Epithelial cell of prostate (primary cell): ENCODE data around the gene HDAC4.
A peak's percentile ranks its signal among the peaks of the same experiment; 100 is the strongest.
"Not testable (repeated sequence)": the region's sequence is repeated elsewhere in the genome, so short reads cannot be mapped to it uniquely, and the experiment has no call there.

Experiments
- DNase-seq: peaks from one replicate; pipeline ENCODE4 v3.0.0-alpha.2; 2011; ENCODE audit warnings: low read depth, low spot score
- H3K27ac ChIP-seq: fragments of 450-650 bp; 2 replicates; pipeline ENCODE4 v1.5.1; 2017; ENCODE audit warnings: mild to moderate bottlenecking

Gene HDAC4

GRCh38 chr2:239288237-239288636 is 112.6 kb downstream of the HDAC4 start:
- no peak overlapping the region for H3K27ac ChIP-seq
- no peak for DNase-seq

- DNase-seq, result no peak
Measured at GRCh38 chr2:239287461-239287860, 113.4 kb downstream of the HDAC4 start.

GRCh38 chr2:239286901-239287300 is 113.9 kb downstream of the HDAC4 start:
- H3K27ac ChIP-seq, result no peak overlapping the region
- DNase-seq, result no peak

More at GRCh38 chr2:239287461-239287860, 113.4 kb downstream of the HDAC4 start:
- H3K27ac ChIP-seq, result no peak overlapping the region

- H3K27ac ChIP-seq, result no peak overlapping the region
Measured at GRCh38 chr2:239285932-239286230, 114.9 kb downstream of the HDAC4 start.

GRCh38 chr2:239285071-239285931 is 115.5 kb downstream of the HDAC4 start:
- DNase-seq, result no peak
- H3K27ac ChIP-seq, result no peak overlapping the region

More at GRCh38 chr2:239285932-239286230, 114.9 kb downstream of the HDAC4 start:
- no peak for DNase-seq

- no peak for DNase-seq
- H3K27ac ChIP-seq, result no peak overlapping the region
Measured at GRCh38 chr2:239283961-239284795, 116.6 kb downstream of the HDAC4 start.

- no peak for DNase-seq
- no peak overlapping the region for H3K27ac ChIP-seq
Measured at GRCh38 chr2:239283288-239283945, 117.4 kb downstream of the HDAC4 start.

- no peak for DNase-seq
- no peak overlapping the region for H3K27ac ChIP-seq
Measured at GRCh38 chr2:239282448-239283287, 118.2 kb downstream of the HDAC4 start.

- H3K27ac ChIP-seq, DNase-seq: not testable (repeated sequence)
Measured at GRCh38 chr2:239280296-239281017, 120.4 kb downstream of the HDAC4 start.

- no peak overlapping the region for H3K27ac ChIP-seq
Measured at GRCh38 chr2:239279508-239280295, 121.1 kb downstream of the HDAC4 start.

GRCh38 chr2:239278941-239279365 is 121.9 kb downstream of the HDAC4 start:
- DNase-seq, result no peak
- H3K27ac ChIP-seq, result no peak overlapping the region

More at GRCh38 chr2:239279508-239280295, 121.1 kb downstream of the HDAC4 start:
- DNase-seq, result no peak

GRCh38 chr2:239278361-239278760 is 122.5 kb downstream of the HDAC4 start:
- no peak for DNase-seq
- H3K27ac ChIP-seq, result no peak overlapping the region

GRCh38 chr2:239277401-239278085 is 123.3 kb downstream of the HDAC4 start:
- no peak for DNase-seq
- H3K27ac ChIP-seq, result no peak overlapping the region

- H3K27ac ChIP-seq, result no peak overlapping the region
- no peak for DNase-seq
Measured at GRCh38 chr2:239276851-239277250, 124.0 kb downstream of the HDAC4 start.

- DNase-seq, result no peak
- H3K27ac ChIP-seq, result no peak overlapping the region
Measured at GRCh38 chr2:239275847-239276831, 124.7 kb downstream of the HDAC4 start.

- peak; percentile 81 for DNase-seq
- peak overlapping the region; percentile 24 for H3K27ac ChIP-seq
Measured at GRCh38 chr2:239275044-239275685, 125.7 kb downstream of the HDAC4 start.
